Renal pelvis (tissue), 4 donors: ENCODE measurements around the gene STX10. TPM values are rescaled to one million over a fixed set of nuclear protein-coding genes. Genes with fewer than 3 reads are reported as not detected.
"Not testable (repeated sequence)": the region's sequence is repeated elsewhere in the genome, so short reads cannot be mapped to it uniquely, and the experiment has no call there.

Source experiments
- DNase-seq: peaks from one replicate; pipeline ENCODE4 v3.0.0-alpha.2; 2013
- polyA plus RNA-seq, 3 donors: library from polyadenylated mRNA; unstranded; fragments of 120-200 nt; gene quantifications; one replicate each; pipeline ENCODE4 v1.2.1, GENCODE V29; 2013; ENCODE audit not compliant: insufficient read length in 3 of 3

STX10 gene
- polyA plus RNA-seq, 3 donors, result 63.9 to 72.6 (median 64.1) TPM

DNA sequence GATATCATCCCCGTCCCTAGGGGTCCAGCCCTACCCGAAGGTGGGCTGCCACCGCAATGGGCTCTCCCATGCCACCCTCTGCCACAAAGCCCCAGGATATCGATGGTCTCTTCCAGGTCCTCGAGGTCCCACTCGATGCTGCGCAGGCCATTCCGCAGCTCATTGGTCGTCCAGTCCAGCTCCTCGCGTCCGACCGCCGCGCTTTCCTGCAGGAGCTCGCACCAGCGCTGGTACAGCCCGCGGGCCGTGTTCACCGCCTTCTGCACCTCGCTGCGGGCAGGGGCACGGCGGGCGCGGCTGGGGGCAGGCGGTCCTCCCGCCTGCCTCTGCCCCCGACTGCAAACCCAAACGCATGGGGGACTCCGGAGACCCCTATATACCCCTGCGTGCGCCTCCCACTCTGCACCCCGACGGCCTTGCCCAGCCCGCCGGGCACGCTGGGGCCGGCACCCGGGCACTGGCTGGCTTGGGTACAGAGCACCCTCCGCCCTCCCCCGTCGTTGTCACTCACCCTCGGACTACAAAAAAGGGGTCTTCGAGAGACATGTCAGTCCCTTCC lies 468 bp downstream of the STX10 start:
- peak; percentile 52 for DNase-seq

DNA sequence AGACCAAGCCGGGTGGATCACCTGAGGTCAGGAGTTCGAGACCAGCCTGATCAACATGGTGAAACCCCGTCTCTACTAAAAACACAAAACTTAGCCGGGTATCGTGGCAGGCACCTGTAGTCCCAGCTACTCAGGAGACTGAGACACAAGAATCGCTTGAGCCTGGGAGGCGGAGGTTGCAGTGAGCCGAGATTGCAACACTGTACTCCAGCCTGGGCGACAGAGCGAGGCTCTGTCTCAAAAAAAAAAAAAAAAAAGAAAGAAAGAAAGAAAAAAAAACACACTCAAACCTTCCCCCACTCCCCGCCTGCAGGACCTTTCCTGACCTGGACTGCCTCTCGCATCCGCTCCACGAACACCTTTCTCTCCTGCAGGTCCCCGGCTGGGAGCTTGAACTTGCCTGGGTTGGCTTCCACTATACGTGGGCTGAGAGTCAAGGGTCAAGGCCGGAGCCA lies 975 bp downstream of the STX10 start:
- DNase-seq, result not testable (repeated sequence)

DNA sequence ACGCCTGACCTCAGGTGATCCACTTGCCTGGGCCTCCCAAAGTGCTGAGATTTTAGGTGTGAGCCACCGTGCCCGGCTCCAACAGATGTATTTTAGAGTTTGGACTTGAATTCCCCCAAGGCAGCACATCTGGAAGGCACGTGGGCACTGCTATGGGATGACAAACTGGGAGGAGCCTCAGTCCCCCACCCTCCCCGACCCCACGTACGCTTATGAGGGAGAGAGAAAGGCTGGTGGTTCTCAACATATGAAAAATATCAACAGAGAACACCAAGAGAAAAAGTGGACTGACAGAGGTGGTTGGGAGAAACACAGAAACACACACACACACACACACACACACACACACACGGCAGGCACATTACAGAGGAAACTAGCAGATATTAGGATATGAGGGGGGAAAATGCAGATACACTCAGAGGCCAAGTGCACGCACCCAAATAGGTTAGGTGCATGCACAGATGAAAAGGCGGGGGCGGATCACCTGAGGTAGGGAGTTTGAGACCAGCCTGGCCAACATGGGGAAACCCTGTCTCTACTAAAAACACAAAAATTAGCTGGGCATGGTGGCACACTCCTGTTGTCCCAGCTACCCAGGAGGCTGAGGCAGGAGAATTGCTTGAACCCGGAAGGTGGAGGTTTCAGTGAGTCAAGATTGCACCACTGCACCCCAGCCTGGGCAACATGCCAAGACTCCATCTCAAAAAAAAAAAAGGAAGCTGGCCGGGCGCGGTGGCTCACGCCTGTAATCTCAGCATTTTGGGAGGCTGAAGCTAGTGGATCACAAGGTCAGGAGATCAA lies 3.2 kb downstream of the STX10 start:
- DNase-seq, result no peak

DNA sequence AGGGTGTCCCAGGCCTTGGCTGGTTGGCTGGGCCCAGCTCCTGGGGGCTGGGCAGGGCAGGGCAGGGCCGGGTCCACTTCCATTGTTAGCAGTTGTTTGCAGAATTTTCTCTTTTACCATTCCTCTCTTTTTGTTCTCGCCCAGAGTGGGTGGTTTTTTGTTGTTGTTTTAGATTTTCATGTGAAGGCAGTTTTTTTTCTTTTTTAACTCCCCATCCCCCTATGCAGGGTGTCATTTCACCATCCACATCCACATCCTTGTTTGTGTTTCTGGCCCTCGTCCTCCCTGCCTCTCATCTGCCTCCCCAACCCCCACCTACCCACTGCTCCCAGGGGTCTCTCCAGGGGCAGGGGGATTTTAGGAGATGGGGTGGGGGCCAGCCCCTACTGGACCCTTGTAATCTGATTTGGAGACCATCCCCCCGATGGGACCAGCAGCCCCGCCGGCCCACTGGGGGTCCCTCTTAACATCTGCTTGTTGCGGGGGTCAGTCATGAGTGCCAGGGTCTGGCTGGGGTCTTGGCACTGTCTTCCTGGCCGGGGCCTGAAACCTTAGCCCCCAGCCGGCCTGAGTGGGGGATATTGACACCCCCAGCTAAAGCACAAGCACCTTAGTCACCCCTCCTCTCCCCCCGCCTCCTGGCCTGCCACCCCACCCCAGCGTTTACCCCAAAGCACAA lies 10.4 kb downstream of the STX10 start:
- no peak for DNase-seq

DNA sequence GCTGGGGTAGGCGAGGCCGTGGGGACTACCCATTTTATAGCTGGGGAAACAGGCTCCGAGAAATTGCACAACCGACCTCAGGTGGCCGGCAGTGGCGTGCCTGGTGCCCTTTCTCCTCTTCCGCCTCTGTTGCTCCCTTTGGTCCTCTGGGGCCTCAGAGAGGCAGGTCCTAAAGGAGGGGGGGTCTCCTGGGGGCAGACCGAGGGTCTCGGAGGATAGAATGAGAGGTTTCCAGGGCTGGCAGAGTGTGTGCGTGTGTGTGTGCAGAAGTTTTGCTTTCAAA lies 11.3 kb downstream of the STX10 start:
- DNase-seq, result no peak

DNA sequence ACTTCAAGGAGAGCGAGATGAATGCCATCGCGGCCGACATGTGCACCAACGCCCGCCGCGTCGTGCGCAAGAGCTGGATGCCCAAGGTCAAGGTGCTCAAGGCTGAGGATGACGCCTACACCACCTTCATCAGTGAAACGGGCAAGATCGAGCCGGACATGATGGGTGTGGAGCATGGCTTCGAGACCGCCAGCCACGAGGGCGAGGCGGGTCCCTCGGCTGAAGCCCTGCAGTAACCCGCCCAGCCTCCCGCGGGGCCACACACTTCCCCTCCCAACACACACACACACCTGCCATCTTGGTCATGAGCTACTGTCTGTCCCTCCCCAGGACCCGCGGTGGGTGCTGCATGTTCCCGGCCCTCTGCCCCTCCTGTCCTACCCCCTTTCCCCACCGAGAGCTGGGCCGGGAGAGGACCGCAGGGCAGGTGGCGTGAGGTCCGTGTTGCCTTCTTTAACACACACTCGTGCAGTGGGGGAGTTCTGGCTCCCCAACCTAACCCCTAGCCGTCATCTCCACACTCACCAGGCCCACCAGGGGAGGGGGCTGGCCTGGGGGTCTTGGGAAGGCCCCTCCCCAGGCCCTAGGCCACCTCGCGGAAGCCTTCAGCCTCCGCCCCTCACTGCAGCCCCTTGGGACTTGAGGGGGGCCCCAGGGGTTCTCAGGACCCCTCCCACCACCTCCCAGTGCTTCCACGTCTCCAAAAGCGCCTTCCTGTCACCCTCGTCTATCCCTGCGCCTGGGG lies 11.8 kb downstream of the STX10 start:
- no peak for DNase-seq

DNA sequence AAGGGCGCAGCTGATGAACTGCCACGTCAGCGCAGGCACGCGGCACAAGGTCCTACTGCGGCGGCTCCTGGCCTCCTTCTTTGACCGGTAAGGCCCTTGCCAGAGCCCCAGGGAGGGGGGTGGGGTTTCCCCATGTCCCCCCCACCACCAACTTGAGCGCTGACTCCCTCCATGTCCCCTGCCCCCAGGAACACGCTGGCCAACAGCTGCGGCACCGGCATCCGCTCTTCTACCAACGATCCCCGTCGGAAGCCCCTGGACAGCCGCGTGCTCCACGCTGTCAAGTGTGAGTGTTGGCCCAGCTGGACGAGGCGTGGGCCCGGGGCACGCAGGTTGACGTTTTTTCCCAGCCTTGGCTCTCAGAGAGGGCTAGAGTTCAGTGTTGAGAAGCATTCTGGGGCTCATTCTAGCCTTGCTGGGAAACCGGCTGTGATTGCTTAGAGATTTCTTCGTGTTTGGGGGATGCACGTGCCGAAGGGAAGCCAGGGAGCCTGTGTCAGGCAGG lies 12.8 kb downstream of the STX10 start:
- DNase-seq, result no peak

DNA sequence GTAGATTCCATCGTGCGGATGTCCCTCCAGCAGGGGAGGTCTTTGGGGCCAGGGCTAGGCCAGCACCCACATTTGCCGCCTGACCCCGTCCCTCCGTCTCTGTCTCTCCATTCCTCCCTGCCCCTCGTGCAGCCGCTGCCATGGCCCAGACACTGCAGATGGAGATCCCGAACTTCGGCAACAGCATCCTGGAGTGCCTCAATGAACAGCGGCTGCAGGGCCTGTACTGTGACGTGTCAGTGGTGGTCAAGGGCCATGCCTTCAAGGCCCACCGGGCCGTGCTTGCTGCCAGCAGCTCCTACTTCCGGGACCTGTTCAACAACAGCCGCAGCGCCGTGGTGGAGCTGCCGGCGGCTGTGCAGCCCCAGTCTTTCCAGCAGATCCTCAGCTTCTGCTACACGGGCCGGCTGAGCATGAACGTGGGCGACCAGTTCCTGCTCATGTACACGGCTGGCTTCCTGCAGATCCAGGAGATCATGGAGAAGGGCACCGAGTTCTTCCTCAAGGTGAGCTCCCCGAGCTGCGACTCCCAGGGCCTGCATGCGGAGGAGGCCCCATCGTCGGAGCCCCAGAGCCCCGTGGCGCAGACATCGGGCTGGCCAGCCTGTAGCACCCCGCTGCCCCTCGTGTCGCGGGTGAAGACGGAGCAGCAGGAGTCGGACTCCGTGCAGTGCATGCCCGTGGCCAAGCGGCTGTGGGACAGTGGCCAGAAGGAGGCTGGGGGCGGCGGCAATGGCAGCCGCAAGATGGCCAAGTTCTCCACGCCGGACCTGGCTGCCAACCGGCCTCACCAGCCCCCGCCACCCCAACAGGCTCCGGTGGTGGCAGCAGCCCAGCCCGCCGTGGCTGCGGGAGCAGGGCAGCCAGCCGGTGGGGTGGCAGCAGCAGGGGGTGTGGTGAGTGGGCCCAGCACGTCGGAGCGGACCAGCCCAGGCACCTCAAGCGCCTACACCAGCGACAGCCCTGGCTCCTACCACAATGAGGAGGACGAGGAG lies 14.8 kb downstream of the STX10 start:
- no peak for DNase-seq

DNA sequence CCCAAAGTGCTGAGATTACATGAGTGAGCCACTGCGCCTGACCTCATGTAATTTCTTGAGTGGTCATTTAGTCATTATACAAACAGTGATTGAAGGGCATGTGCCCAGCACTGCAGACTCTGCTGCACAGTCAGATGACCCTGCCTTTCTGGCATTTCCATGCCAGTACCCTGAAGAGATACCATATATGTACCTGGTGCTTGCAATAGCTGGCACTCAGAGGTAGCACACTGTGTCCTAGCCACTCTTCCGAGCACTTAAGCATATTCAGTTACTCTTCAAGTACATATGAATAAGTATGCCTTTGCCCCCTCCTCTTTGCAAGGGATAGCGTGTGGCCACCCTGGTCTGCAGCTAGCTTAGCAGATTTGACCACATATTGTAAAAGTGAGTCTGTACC lies 15.5 kb downstream of the STX10 start:
- no peak for DNase-seq

DNA sequence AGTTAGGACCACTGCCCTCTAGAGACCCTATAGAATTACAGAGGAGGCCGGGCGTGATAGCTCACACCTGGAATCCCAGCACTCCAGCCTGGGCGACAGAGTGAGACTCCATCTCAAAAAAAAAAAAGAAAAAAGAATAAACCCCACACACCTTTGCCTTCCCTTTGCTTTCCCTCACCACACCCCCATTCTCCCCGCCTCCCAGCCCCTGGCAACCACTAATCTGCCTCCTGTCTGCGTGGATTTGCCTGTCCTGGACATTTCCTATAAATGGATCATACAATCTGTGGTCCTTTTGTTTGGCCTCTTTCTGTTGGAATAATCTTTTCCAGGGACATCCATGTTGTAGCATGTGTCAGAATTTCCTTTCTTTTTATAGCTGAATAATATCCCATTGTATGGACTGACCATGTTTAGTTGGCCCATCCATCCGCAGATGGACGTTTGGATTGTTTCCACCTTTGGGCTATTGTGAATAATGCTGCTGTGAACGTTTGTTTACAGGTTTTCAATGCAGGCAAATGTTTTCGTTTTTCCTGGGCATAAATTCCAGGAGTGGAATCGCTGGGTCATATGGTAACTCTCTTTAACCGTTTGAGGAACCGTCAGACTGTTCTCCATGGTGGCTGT lies 16.8 kb downstream of the STX10 start:
- no peak for DNase-seq

DNA sequence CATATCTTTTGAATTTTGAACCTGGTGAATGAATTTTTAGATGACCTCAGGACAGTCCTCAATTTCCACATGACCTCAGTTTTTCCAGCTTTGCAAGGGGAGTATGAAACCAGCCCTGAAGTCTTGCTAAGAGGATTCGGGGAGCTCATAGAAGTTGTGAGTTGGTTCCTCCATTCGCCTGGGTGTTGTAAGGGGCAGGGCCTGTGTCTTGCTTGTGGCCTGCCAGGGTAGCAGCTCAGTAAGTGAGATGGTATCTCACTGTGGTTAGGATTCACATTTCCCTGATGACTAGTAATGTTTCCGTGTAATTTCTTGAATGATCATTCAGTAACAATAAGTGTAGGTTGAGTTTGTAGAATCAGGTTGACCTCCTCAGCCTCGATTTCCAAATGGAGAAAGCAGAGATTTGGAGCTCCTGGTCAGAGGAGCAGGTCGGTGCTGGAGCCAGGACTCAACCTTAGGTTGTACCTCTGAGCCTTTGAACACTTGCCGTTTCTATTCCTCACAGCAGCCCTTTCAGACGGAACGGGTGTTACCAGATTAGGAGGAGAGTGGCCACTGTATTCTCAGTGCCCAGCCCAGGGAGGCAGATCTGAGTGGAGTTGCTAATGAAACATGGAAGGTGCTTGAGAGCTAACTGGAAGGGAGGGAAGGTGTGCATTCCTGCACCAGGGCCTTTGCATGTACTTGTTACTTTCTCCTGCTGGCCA lies 17.5 kb downstream of the STX10 start:
- DNase-seq, result no peak

DNA sequence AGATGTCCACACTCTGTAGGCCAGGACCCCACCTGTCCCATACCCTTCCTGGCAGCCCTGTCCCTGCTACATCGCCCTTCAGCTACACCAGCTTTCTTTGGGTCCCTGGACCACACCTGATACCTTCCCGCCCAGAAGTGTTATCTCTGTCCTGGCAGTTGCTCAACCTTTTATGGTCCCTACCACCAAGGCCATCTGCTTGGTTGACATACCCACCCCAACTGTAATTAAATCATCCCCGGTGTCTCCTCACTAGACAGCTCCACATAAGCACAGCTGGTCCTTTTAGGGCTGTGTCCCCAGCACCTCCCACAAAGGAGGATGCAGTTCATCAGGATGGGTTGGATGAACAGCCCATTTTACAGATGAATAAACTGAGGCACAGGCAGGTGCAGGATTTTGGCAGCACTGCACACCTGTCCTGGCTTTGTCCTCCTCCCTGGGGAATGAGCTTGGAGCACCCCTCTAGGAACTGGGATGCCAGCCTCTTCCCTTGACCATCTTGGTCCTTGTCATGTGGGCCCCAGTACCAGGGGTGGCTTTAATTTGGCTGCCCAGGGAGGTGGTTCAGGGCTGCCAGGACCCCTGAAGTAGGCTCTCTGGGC lies 19.2 kb downstream of the STX10 start:
- DNase-seq, result no peak

DNA sequence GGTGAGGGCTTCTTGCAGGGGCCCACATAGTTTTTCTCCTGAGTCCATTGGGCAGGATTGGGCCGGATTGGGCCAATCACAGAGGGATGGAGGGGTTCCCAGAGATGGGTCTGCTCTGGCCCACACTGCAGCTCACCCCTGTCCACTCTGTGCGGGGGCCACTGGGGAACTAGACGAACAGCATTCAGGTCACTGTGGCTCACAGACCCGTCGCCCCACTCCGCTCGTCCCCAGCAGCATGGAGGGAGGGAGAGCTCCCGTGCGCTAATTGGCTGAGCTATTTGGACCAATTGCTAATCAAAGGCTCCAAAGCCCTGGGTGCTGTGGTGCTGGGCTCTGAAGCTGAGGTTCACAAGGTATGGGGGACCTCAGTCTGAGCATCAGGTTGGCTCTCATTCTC lies 20.8 kb downstream of the STX10 start:
- no peak for DNase-seq

DNA sequence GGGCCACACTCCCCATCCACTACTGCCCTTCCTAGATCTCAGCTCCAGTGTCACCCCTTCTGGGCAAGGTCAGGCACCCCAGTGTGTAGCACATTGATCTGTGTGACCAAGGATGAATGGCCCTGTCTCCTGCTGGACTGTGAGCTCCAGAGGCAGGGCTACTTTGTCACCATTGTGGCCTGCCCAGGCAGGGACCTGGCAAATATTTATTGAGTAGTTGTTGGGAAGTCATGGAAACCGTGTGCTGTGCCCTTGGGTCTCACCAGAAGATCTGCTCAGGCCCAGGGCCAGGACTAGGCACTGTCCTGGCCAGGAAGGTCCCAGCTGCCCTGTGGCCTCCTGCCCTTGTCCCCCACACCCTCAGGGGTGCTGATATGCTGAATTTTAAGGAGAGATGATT lies 21.6 kb downstream of the STX10 start:
- DNase-seq, result no peak

DNA sequence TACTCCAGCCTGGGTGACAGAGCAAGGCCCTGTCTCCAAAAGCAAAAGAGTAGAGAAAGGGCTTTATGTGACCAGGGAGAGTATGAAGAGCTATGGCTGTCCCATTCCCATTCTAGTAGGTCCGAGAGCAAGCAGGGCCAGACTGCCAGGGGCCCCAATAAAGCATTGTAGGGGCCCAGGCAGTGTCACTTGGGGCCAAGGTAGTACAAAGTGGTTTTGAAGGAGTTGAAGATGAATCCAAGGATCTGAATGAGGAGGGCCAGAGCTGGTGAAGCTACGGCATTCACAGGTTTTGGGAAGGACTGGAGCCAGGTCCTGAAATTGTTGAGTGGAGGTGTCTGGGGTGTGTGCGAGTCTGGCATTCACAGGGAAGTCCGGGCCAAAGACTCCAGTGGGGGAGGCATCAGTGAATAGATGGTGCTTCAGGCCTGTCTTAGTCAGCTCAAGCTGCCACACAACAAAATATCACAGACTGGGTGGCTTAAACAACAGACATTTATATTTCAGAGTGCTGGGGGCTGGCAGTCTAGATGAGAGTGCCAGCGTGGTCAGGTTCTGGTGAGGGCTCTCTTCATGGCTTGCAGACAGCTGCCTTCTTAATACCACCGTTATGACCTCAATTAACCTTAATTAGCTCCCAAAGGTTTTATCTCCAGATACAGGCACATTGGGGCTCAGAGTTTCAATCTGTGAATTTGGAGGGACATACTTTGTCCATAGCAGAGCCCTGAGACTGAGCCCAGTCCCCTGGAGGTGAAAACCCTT lies 22.2 kb downstream of the STX10 start:
- DNase-seq, result no peak

DNA sequence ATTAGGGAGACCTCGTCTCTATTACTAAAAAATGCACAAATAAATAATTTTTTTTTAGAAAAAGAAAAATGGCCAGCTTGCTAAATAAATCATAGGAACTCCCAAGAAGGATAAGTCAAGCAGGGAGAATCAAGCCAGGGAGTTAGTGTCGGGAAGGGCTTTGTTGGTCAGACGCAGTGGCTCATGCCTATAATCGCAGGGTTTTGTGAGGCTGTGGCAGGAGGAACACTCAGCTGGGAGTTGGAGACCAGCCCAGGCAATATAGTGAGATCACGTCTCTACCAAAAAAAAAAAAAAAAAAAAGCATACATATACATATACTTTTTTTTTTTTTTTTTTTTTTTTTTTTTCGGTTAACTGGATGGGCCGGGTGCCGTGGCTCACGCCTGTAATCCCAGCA lies 23.1 kb downstream of the STX10 start:
- DNase-seq, result no peak

DNA sequence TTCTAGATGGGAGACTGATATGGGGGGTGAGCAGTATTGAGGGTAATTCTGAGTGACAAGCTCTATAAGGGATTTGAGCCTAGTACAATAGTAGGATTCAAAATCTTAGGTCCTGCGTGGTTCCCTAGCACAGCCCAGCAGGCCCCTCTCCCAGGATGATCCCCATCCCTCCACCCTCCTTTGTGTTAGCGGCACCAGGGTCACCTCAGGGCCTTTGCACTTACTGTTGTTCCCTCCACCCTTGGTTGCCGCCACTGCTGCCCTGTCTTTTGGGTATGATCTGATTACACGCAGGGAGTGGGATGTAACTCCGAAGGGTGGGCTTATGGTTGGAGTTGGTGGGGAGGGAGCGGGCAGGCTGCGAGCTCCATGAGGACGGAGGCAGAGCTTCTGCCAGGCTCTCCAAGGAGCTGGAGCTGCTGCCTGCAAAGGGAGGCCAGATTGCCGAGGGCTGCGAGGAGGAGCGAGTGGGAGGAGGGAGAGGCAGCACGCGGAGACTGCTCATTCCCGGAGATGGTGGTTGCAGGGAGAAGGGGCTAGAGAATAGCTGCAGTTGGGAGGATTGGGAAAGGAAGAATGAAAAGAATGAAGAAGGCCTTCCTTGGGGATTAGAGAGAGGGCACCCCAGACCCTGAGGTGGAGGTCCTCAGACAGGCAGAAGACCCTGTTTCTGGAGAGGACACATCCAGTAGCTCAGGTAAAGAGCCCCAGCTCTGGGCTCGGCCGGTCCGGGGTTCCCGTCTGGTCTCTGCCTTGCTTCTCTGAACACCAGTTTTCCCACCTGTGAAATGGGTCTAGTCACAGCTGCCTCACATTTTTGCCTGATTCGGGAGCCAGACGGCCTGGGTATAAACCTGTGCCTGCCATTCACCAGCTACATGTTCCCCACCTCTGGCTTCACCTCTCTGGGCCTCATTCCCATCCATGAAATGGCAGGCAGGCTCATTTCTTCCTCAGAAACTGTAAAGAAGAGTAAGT lies 26.9 kb downstream of the STX10 start:
- no peak for DNase-seq
